Naive thymus-derived CD4-positive, alpha-beta T cell (primary cell): ENCODE data around the gene HIRIP3. TPM values are rescaled to one million over a fixed set of nuclear protein-coding genes. Genes with fewer than 3 reads are reported as not detected.

Experiments used
- ATAC-seq: fragments of 150-1000 bp; cut with Tn5 transposase; 2 replicates; pipeline ENCODE4 v1.10.0; 2021; ENCODE audit warnings: mild to moderate bottlenecking, moderate library complexity
- CTCF ChIA-PET: fragments of 350-600 bp; sonication (Branson Sonifier 250); formaldehyde crosslinking; loops from one replicate; lab custom pipeline; 2021; ENCODE audit warnings: antibody characterized with exemption; lab: Charles Lee
- POLR2A ChIA-PET: fragments of 350-600 bp; sonication (Branson Sonifier 250); formaldehyde crosslinking; loops from one replicate; lab custom pipeline; 2021; ENCODE audit warnings: antibody characterized with exemption, inconsistent platforms; lab: Charles Lee
- DNase-seq, 9 donors: peaks; one replicate each; pipeline versions ENCODE4 v3.0.0 to v3.0.0-alpha.2; 2020 to 2022; ENCODE audit warnings: mixed read lengths in 1 of 9
- H3K27ac ChIP-seq: one replicate; pipeline ENCODE4 v1.7.0; 2013; ENCODE audit warnings: mild to moderate bottlenecking, low read depth, low read length, moderate library complexity
- H3K27me3 ChIP-seq, 2 donors: one replicate each; pipeline ENCODE4 v1.7.0; 2013; ENCODE audit warnings: low read length in 2 of 2, mild to moderate bottlenecking in 2 of 2, moderate library complexity in 2 of 2; ENCODE audit not compliant: control insufficient read depth in 2 of 2, insufficient read depth in 2 of 2
- H3K36me3 ChIP-seq, 3 experiments: 1 replicate in 2 of 3; 2 replicates in 1 of 3; pipeline ENCODE4 v1.7.0; 2013; ENCODE audit warnings: low read length in 3 of 3, mild to moderate bottlenecking in 3 of 3, moderate library complexity in 1 of 3; ENCODE audit not compliant: insufficient read depth in 3 of 3, control insufficient read depth in 2 of 3
- H3K4me1 ChIP-seq, 2 donors: one replicate each; pipeline ENCODE4 v1.7.0; 2013; ENCODE audit warnings: low read length in 2 of 2, mild to moderate bottlenecking in 2 of 2, moderate library complexity in 1 of 2; ENCODE audit not compliant: control insufficient read depth in 2 of 2, insufficient read depth in 2 of 2
- H3K4me3 ChIP-seq: 2 replicates; pipeline ENCODE4 v1.7.0; 2013; ENCODE audit warnings: mild to moderate bottlenecking, low read length
- H3K9me3 ChIP-seq, 3 experiments: 1 replicate in 2 of 3; 2 replicates in 1 of 3; pipeline ENCODE4 v1.7.0; 2013; ENCODE audit warnings: low read length in 3 of 3; ENCODE audit not compliant: control insufficient read depth in 2 of 3
- H3K27ac Mint-ChIP-seq, 9 donors: one replicate each; pipeline ENCODE4 v1.8.0; 2020 to 2022; ENCODE audit warnings: mixed read lengths in 9 of 9, mild to moderate bottlenecking in 8 of 9, moderate library complexity in 5 of 9, inconsistent platforms in 2 of 9
- H3K27me3 Mint-ChIP-seq, 5 donors: one replicate each; pipeline ENCODE4 v1.8.0; 2021 to 2022; ENCODE audit warnings: mixed read lengths in 5 of 5, mild to moderate bottlenecking in 1 of 5
- H3K36me3 Mint-ChIP-seq, 5 donors: one replicate each; pipeline ENCODE4 v1.8.0; 2020 to 2022; ENCODE audit warnings: mixed read lengths in 5 of 5, mild to moderate bottlenecking in 3 of 5, inconsistent platforms in 1 of 5
- H3K4me1 Mint-ChIP-seq, 7 donors: one replicate each; pipeline ENCODE4 v1.8.0; 2020 to 2022; ENCODE audit warnings: mixed read lengths in 7 of 7, mild to moderate bottlenecking in 3 of 7, inconsistent platforms in 1 of 7
- H3K4me3 Mint-ChIP-seq, 10 donors: one replicate each; pipeline ENCODE4 v1.8.0; 2020 to 2022; ENCODE audit warnings: mild to moderate bottlenecking in 10 of 10, mixed read lengths in 10 of 10, moderate library complexity in 6 of 10, inconsistent platforms in 2 of 10
- H3K9me3 Mint-ChIP-seq, 11 donors: one replicate each; pipeline ENCODE4 v1.8.0; 2020 to 2022; ENCODE audit warnings: mixed read lengths in 11 of 11, mild to moderate bottlenecking in 4 of 11, inconsistent platforms in 1 of 11, moderate library complexity in 1 of 11
- intact Hi-C, 2 donors: fragments of 100-400 bp; cut with micrococcal nuclease; formaldehyde crosslinking; loops; one replicate each; pipeline ENCODE4 v1.15.1; 2023
- polyA plus RNA-seq, 2 donors: library from polyadenylated mRNA; unstranded; fragments of 300-500 nt; fragmentation: Illumina TruSeq; gene quantifications; one replicate each; pipeline ENCODE4 v1.2.3, GENCODE V29; 2021
- total RNA-seq, 6 experiments: library from RNA in 5 of 6; stranded (reverse) in 5 of 6; gene quantifications; 1 replicate in 5 of 6; 2 replicates in 1 of 6; pipeline ENCODE4 v1.2.3 and lab custom pipeline; 2021 to 2026

Gene HIRIP3
- total and polyA plus RNA-seq, 7 experiments from 2014 or later, result 14.4 to 37.6 (median 21.5) TPM

DNA sequence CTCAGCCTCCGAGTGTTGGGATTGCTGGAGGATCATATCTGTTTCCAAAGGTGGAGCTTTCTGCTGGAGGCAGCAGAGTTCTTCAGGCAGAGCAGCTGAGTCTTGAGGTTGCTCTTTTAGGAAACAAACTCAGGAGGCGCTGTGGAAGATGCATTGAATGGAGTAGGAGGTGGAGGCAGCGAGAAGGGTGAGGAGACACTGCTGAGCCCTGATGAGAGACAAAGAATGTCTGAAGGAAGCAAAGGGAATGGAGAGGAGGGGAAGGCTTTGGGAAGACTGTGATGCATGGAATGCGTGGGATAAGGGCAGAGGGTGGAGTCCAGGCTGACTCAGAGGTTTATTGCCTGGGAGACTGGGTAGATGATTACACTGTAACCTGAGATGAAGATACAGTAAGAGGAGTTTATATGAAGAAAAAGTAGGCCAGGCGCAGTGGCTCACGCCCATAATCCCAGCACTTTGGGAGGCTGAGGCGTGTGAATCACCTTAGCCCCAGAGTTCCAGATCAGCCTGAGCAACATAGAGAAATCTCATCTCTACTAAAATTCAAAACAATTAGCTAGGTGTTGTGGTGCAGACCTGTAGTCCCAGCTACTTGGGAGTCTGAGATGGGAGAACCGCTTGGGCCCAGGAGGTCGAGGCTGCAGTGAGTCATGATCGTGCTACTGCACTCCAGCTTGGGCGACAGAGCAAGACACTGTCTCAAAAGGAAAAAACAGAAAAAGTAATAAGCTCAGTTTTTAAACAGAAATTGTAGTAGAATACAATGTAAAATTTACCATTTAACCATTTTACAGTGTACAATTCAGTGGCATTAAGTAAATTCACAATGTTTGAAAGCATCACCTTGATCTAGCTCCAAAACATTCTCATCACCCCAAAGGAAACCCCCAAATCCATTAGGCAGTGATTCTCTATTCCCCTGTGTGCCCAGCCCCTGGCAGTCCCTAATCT, 51.3 kb downstream of the HIRIP3 start:
- intact Hi-C loops, result no loop called here

More for the DNA sequence above, 51.3 kb downstream of the HIRIP3 start:
- peak overlapping the region in 3 of 9 donors; percentile 9 to 57 (median 38) for H3K27ac Mint-ChIP-seq
- no peaks in the 10 kb centered on the region for H3K36me3 ChIP-seq
- peaks cover 0 to 8% (median 0%) of the 10 kb centered on the region in 5 donors for H3K27me3 Mint-ChIP-seq
- H3K4me1 ChIP-seq, result no peaks in the 10 kb centered on the region
- POLR2A ChIA-PET, result interaction anchor here (0.5 to 0.6 kb wide), 2 partner anchors 92 to 814 kb away, joined by 3 to 5 read pairs; no protein-coding TSS in a partner anchor
- CTCF ChIA-PET, result interaction anchor here (0.5 kb wide), 1 partner anchor 278 kb away, joined by 3 read pairs; no protein-coding TSS in a partner anchor
- H3K36me3 Mint-ChIP-seq, result no peaks in the 10 kb centered on the region
- peaks cover 0 to 4% (median 0%) of the 10 kb centered on the region in 11 donors for H3K9me3 Mint-ChIP-seq
- DNase-seq (no peak), ATAC-seq (no peak)
- H3K27ac ChIP-seq, result peak overlapping the region; percentile 14
- H3K27me3 ChIP-seq, result no peaks in the 10 kb centered on the region
- no peak overlapping the region for H3K4me3 ChIP-seq
- H3K4me1 Mint-ChIP-seq, result peaks cover 0 to 19% (median 9%) of the 10 kb centered on the region in 7 donors
- H3K4me3 Mint-ChIP-seq, result no peak overlapping the region
- H3K9me3 ChIP-seq, result no peaks in the 10 kb centered on the region

Other genes starting within 250 kb of the HIRIP3 start
- 100 to 1,000 TPM in 4 of 5 experiments, 10 to 100 TPM in 1; 63.9 to 228 (median 151) TPM for gene C16orf54, start 249.6 kb downstream of the HIRIP3 start, total RNA-seq
- 10 to 100 TPM; 43.2 to 44.1 TPM for gene C16orf54, start 249.6 kb downstream of the HIRIP3 start, polyA plus RNA-seq
- not detected for gene ZG16, start 217.4 kb downstream of the HIRIP3 start, total RNA-seq
- not detected for gene ZG16, start 217.4 kb downstream of the HIRIP3 start, polyA plus RNA-seq
- gene KIF22, start 204.9 kb downstream of the HIRIP3 start, total RNA-seq, result 100 to 1,000 TPM in 1 of 5 experiments, 10 to 100 TPM in 4; 62.5 to 141 (median 81.3) TPM
- 10 to 100 TPM; 36.9 to 50.7 TPM for gene KIF22, start 204.9 kb downstream of the HIRIP3 start, polyA plus RNA-seq
- 100 to 1,000 TPM; 192 to 424 (median 259) TPM for gene MAZ, start 189.1 kb downstream of the HIRIP3 start, total RNA-seq
- 10 to 100 TPM; 36.9 to 44.5 TPM for gene MAZ, start 189.1 kb downstream of the HIRIP3 start, polyA plus RNA-seq
- gene PRRT2, start 183.4 kb downstream of the HIRIP3 start, total RNA-seq, result 1 to 10 TPM; 1.9 to 4.6 (median 2.8) TPM
- gene PRRT2, start 183.4 kb downstream of the HIRIP3 start, polyA plus RNA-seq, result under 1 TPM in 1 of 2 donors, not detected in 1; 0.07 TPM
- gene PAGR1, start 179.5 kb downstream of the HIRIP3 start, total RNA-seq, result 10 to 100 TPM; 17.5 to 42.0 (median 25.7) TPM
- gene PAGR1, start 179.5 kb downstream of the HIRIP3 start, polyA plus RNA-seq, result 10 to 100 TPM; 54.0 to 62.6 TPM
- gene MVP, start 175.2 kb downstream of the HIRIP3 start, total RNA-seq, result 100 to 1,000 TPM; 130 to 221 (median 150) TPM
- gene MVP, start 175.2 kb downstream of the HIRIP3 start, polyA plus RNA-seq, result 100 to 1,000 TPM; 118 to 183 TPM
- 10 to 100 TPM; 36.5 to 92.0 (median 69.9) TPM for gene CDIPT, start 132.4 kb downstream of the HIRIP3 start, total RNA-seq
- 100 to 1,000 TPM in 1 of 2 donors, 10 to 100 TPM in 1; 96.3 to 127 TPM for gene CDIPT, start 132.4 kb downstream of the HIRIP3 start, polyA plus RNA-seq
- under 1 TPM in 1 of 5 experiments, not detected in 4; 0.19 TPM for gene SEZ6L2, start 96.1 kb downstream of the HIRIP3 start, total RNA-seq
- not detected for gene SEZ6L2, start 96.1 kb downstream of the HIRIP3 start, polyA plus RNA-seq
- under 1 TPM in 1 of 5 experiments, not detected in 4; 0.27 TPM for gene ASPHD1, start 95.1 kb downstream of the HIRIP3 start, total RNA-seq
- gene ASPHD1, start 95.1 kb downstream of the HIRIP3 start, polyA plus RNA-seq, result not detected
- gene KCTD13, start 69.4 kb downstream of the HIRIP3 start, total RNA-seq, result 10 to 100 TPM; 40.7 to 81.1 (median 45.9) TPM
- 10 to 100 TPM in 1 of 2 donors, 1 to 10 TPM in 1; 8.7 to 15.9 TPM for gene KCTD13, start 69.4 kb downstream of the HIRIP3 start, polyA plus RNA-seq
- gene TMEM219, start 33.5 kb downstream of the HIRIP3 start, total RNA-seq, result 10 to 100 TPM; 64.3 to 89.7 (median 74.0) TPM
- gene TMEM219, start 33.5 kb downstream of the HIRIP3 start, polyA plus RNA-seq, result 100 to 1,000 TPM; 205 to 212 TPM
- gene TAOK2, start 21.7 kb downstream of the HIRIP3 start, total RNA-seq, result 10 to 100 TPM; 19.4 to 48.5 (median 42.9) TPM
- 1 to 10 TPM; 2.9 to 8.1 TPM for gene TAOK2, start 21.7 kb downstream of the HIRIP3 start, polyA plus RNA-seq
- 100 to 1,000 TPM in 2 of 5 experiments, 10 to 100 TPM in 3; 71.7 to 141 (median 95.8) TPM for gene INO80E, start 624 bp upstream of the HIRIP3 start, total RNA-seq
- 1 to 10 TPM; 4.3 to 9.3 TPM for gene INO80E, start 624 bp upstream of the HIRIP3 start, polyA plus RNA-seq
- under 1 TPM in 2 of 5 experiments, not detected in 3; 0.46 to 0.54 TPM for gene DOC2A, start 15.4 kb upstream of the HIRIP3 start, total RNA-seq
- gene DOC2A, start 15.4 kb upstream of the HIRIP3 start, polyA plus RNA-seq, result under 1 TPM in 1 of 2 donors, not detected in 1; 0.18 TPM
- not detected for gene C16orf92, start 27.6 kb upstream of the HIRIP3 start, total RNA-seq
- gene C16orf92, start 27.6 kb upstream of the HIRIP3 start, polyA plus RNA-seq, result not detected
- 1 to 10 TPM in 2 of 5 experiments, not detected in 3; 1.2 to 2.3 TPM for gene TLCD3B, start 35.7 kb upstream of the HIRIP3 start, total RNA-seq
- gene TLCD3B, start 35.7 kb upstream of the HIRIP3 start, polyA plus RNA-seq, result not detected
- 1,000 to 10,000 TPM in 1 of 5 experiments, 100 to 1,000 TPM in 4; 356 to 1,619 (median 584) TPM for gene ALDOA, start 70.1 kb upstream of the HIRIP3 start, total RNA-seq
- 1,000 to 10,000 TPM in 1 of 2 donors, 100 to 1,000 TPM in 1; 955 to 1,316 TPM for gene ALDOA, start 70.1 kb upstream of the HIRIP3 start, polyA plus RNA-seq
- gene PPP4C, start 80.4 kb upstream of the HIRIP3 start, total RNA-seq, result 100 to 1,000 TPM in 2 of 5 experiments, 10 to 100 TPM in 3; 68.4 to 143 (median 86.0) TPM
- gene PPP4C, start 80.4 kb upstream of the HIRIP3 start, polyA plus RNA-seq, result 100 to 1,000 TPM; 176 TPM
- 1 to 10 TPM; 1.5 to 3.3 (median 1.6) TPM for gene TBX6, start 96.3 kb upstream of the HIRIP3 start, total RNA-seq
- gene TBX6, start 96.3 kb upstream of the HIRIP3 start, polyA plus RNA-seq, result under 1 TPM in 1 of 2 donors, not detected in 1; 0.38 TPM
- 100 to 1,000 TPM in 3 of 5 experiments, 10 to 100 TPM in 2; 50.5 to 260 (median 130) TPM for gene YPEL3, start 100.6 kb upstream of the HIRIP3 start, total RNA-seq
- gene YPEL3, start 100.6 kb upstream of the HIRIP3 start, polyA plus RNA-seq, result 100 to 1,000 TPM; 242 to 308 TPM
- 10 to 100 TPM in 4 of 5 experiments, 1 to 10 TPM in 1; 7.9 to 39.3 (median 12.3) TPM for gene GDPD3, start 117.9 kb upstream of the HIRIP3 start, total RNA-seq
- gene GDPD3, start 117.9 kb upstream of the HIRIP3 start, polyA plus RNA-seq, result not detected
- 10 to 100 TPM; 50.5 to 82.2 (median 64.3) TPM for gene MAPK3, start 127.6 kb upstream of the HIRIP3 start, total RNA-seq
- gene MAPK3, start 127.6 kb upstream of the HIRIP3 start, polyA plus RNA-seq, result 1 to 10 TPM; 7.5 to 8.3 TPM
- 1,000 to 10,000 TPM in 1 of 5 experiments, 100 to 1,000 TPM in 4; 609 to 1,666 (median 826) TPM for gene CORO1A, start 188.0 kb upstream of the HIRIP3 start, total RNA-seq
- 1,000 to 10,000 TPM; 1,289 to 1,601 TPM for gene CORO1A, start 188.0 kb upstream of the HIRIP3 start, polyA plus RNA-seq
- 100 to 1,000 TPM in 1 of 5 experiments, 10 to 100 TPM in 4; 51.3 to 173 (median 69.8) TPM for gene BOLA2B, start 198.0 kb upstream of the HIRIP3 start, total RNA-seq
- gene BOLA2B, start 198.0 kb upstream of the HIRIP3 start, polyA plus RNA-seq, result 100 to 1,000 TPM; 168 to 205 TPM
- gene SLX1A, start 198.3 kb upstream of the HIRIP3 start, total RNA-seq, result 10 to 100 TPM; 41.8 to 84.5 (median 49.5) TPM
- gene SLX1A, start 198.3 kb upstream of the HIRIP3 start, polyA plus RNA-seq, result 10 to 100 TPM; 36.4 to 40.0 TPM
- gene SULT1A3, start 203.6 kb upstream of the HIRIP3 start, total RNA-seq, result 10 to 100 TPM; 25.3 to 34.8 (median 32.8) TPM
- 1 to 10 TPM in 1 of 2 donors, under 1 TPM in 1; 0.51 to 1.1 TPM for gene SULT1A3, start 203.6 kb upstream of the HIRIP3 start, polyA plus RNA-seq